Prostate gland (tissue), 2 donors: Measurements from ENCODE around the gene ARHGEF37. TPM values are rescaled to one million over a fixed set of nuclear protein-coding genes. Genes with fewer than 3 reads are reported as not detected.

Experiments
- DNase-seq: peaks from one replicate; pipeline ENCODE4 v3.0.0-alpha.2; 2019; ENCODE audit warnings: low spot score
- H3K27ac ChIP-seq, 2 donors: fragments of 200-600 bp; sonication (generic); 2 replicates each; pipeline ENCODE4 v1.5.1; 2017 to 2019
- H3K27me3 ChIP-seq: fragments of 200-600 bp; sonication (generic); replicated peaks from 2 replicates; pipeline ENCODE4 v1.5.1; 2019; ENCODE audit not compliant: insufficient read depth
- H3K36me3 ChIP-seq, 2 donors: fragments of 200-600 bp; sonication (generic); 1 replicate in 1 of 2; 2 replicates in 1 of 2; pipeline versions ENCODE4 v1.5.1 to v1.8.1; 2017 to 2019
- H3K4me1 ChIP-seq: fragments of 200-600 bp; sonication (generic); replicated peaks from 2 replicates; pipeline ENCODE4 v1.5.1; 2019
- H3K4me3 ChIP-seq, 2 donors: fragments of 200-600 bp; sonication (generic); 2 replicates each; pipeline ENCODE4 v1.5.1; 2017 to 2019
- H3K9me3 ChIP-seq: fragments of 200-600 bp; sonication (generic); 2 replicates; pipeline ENCODE4 v1.5.1; 2017
- CTCF ChIP-seq, 4 experiments: fragments of 200-600 bp in 2 of 4; fragments of 450-650 bp in 2 of 4; sonication (generic) in 2 of 4; IDR thresholded peaks; 1 replicate in 3 of 4; 2 replicates in 1 of 4; pipeline ENCODE4 v1.5.1; 2016 to 2019; ENCODE audit warnings: antibody characterized with exemption in 4 of 4, mild to moderate bottlenecking in 2 of 4, moderate library complexity in 2 of 4
- POLR2A ChIP-seq: fragments of 450-650 bp; IDR thresholded peaks from one replicate; pipeline ENCODE4 v1.6.1; 2016; ENCODE audit warnings: antibody characterized with exemption, mild to moderate bottlenecking
- POLR2AphosphoS5 ChIP-seq: sonication (generic); formaldehyde crosslinking; IDR thresholded peaks from one replicate; pipeline ENCODE4 v1.6.1; 2017; ENCODE audit warnings: antibody characterized with exemption
- WGBS: methylation state at CpG from one replicate; pipeline ENCODE4 v1.1.5; 2018; 5-methylcytosine and 5-hydroxymethylcytosine counted together
- intact Hi-C: fragments of 100-400 bp; cut with DNase I; formaldehyde crosslinking; loops from one replicate; pipeline ENCODE4 v1.14.2; 2022
- total RNA-seq, 2 donors: library from RNA; depleted of rRNA; stranded (reverse); fragments of >200 nt; gene quantifications; one replicate each; pipeline ENCODE4 v1.1.0, GENCODE V29; 2016

Gene ARHGEF37
- total RNA-seq, 2 donors from 2014 or later = 50.4 to 61.1 TPM

GRCh38 chr5:149576021-149576420, 5.3 kb upstream of the ARHGEF37 start:
- TF ChIP-seq POLR2AphosphoS5 = no peak
- no peak for TF ChIP-seq CTCF (IDR thresholded peaks at IDR 0.05)
- TF ChIP-seq POLR2A = no peak
- no peak for DNase-seq
- Histone ChIP-seq H3K27ac (no peak overlapping the region), H3K4me1 (no peaks in the 10 kb centered on the region), H3K27me3 (no peaks in the 10 kb centered on the region), H3K9me3 (no peaks in the 10 kb centered on the region), H3K4me3 (no peak overlapping the region), H3K36me3 (no peaks in the 10 kb centered on the region)
- WGBS = 86% methylated on average over 3 of the region's 3 CpGs
- intact Hi-C loops = no loop called here

- H3K27me3 ChIP-seq = no peaks in the 10 kb centered on the region
- 56% methylated on average over 5 of the region's 5 CpGs for WGBS
- H3K27ac ChIP-seq = no peak overlapping the region
- H3K4me1 ChIP-seq = no peaks in the 10 kb centered on the region
- intact Hi-C loops = no loop called here
- H3K9me3 ChIP-seq = no peaks in the 10 kb centered on the region
- H3K4me3 ChIP-seq = no peak overlapping the region
- TF ChIP-seq CTCF (IDR thresholded peaks at IDR 0.05) = no peak
- TF ChIP-seq POLR2A = no peak
- TF ChIP-seq POLR2AphosphoS5 = no peak
- no peak for DNase-seq
- no peaks in the 10 kb centered on the region for H3K36me3 ChIP-seq
Measured at GRCh38 chr5:149578896-149579295, 2.4 kb upstream of the ARHGEF37 start.

GRCh38 chr5:149580808-149581191, 498 bp upstream of the ARHGEF37 start:
- WGBS = 34% methylated on average over 10 of the region's 10 CpGs
- Histone ChIP-seq H3K4me3 (peak overlapping the region; percentile 52 to 56), H3K4me1 (no peaks in the 10 kb centered on the region), H3K27ac (peak overlapping the region; percentile 89 to 90), H3K27me3 (no peaks in the 10 kb centered on the region), H3K9me3 (no peaks in the 10 kb centered on the region), H3K36me3 (no peaks in the 10 kb centered on the region)
- intact Hi-C loops = no loop called here
- TF ChIP-seq CTCF (IDR thresholded peaks at IDR 0.05) (no peak), POLR2A (no peak), POLR2AphosphoS5 (no peak)
- no peak for DNase-seq

GRCh38 chr5:149581931-149582768, 852 bp downstream of the ARHGEF37 start:
- H3K4me3 ChIP-seq = peak overlapping the region; percentile 52 to 56
- 11% methylated on average over 9 of the region's 9 CpGs for WGBS

GRCh38 chr5:149583394-149583793, 2.1 kb downstream of the ARHGEF37 start:
- Histone ChIP-seq H3K4me3 (peak overlapping the region in 1 of 2 donors; percentile 56), H3K9me3 (no peaks in the 10 kb centered on the region), H3K27ac (peak overlapping the region; percentile 89 to 90), H3K36me3 (no peaks in the 10 kb centered on the region), H3K4me1 (peaks cover 15% of the 10 kb centered on the region), H3K27me3 (no peaks in the 10 kb centered on the region)
- DNase-seq = peak; percentile 86
- TF ChIP-seq POLR2A (no peak), CTCF (IDR thresholded peaks at IDR 0.05) (no peak), POLR2AphosphoS5 (peak; percentile 86)
- 40% methylated on average over 1 of the region's 1 CpG for WGBS
- intact Hi-C loops = no loop called here

More at GRCh38 chr5:149581931-149582768, 852 bp downstream of the ARHGEF37 start:
- Histone ChIP-seq H3K4me1 (peaks cover 12% of the 10 kb centered on the region), H3K9me3 (no peaks in the 10 kb centered on the region), H3K27ac (peak overlapping the region; percentile 89 to 90), H3K27me3 (no peaks in the 10 kb centered on the region), H3K36me3 (no peaks in the 10 kb centered on the region)
- TF ChIP-seq POLR2A (no peak), POLR2AphosphoS5 (peak; percentile 43)
- DNase-seq = peak; percentile 39
- intact Hi-C loops = no loop called here
